Karpas-422 (cell line): ENCODE data around the gene ZNF512. TPM values are rescaled to one million over a fixed set of nuclear protein-coding genes. Genes with fewer than 3 reads are reported as not detected.

Experiments
- DNase-seq: peaks from one replicate; pipeline ENCODE4 v3.0.0-alpha.2; 2015
- H2AFZ ChIP-seq: fragments of 200-600 bp; sonication (generic); 2 replicates; pipeline ENCODE4 v1.6.1; 2014; ENCODE audit warnings: antibody characterized with exemption, low read length, mixed read lengths
- H3K27ac ChIP-seq: fragments of 200-600 bp; sonication (generic); 2 replicates; pipeline ENCODE4 v1.5.1; 2014; ENCODE audit warnings: mild to moderate bottlenecking, low read length, moderate library complexity
- H3K27me3 ChIP-seq: fragments of 200-600 bp; sonication (generic); 2 replicates; pipeline ENCODE4 v1.6.1; 2014; ENCODE audit warnings: low read length, mixed read lengths
- H3K36me3 ChIP-seq: fragments of 200-600 bp; sonication (generic); 2 replicates; pipeline ENCODE4 v1.6.1; 2014; ENCODE audit warnings: low read length, mixed read lengths; ENCODE audit not compliant: insufficient read depth
- H3K4me1 ChIP-seq: fragments of 200-600 bp; sonication (generic); 2 replicates; pipeline ENCODE4 v1.6.1; 2014; ENCODE audit warnings: mild to moderate bottlenecking, low read length, mixed read lengths
- H3K4me2 ChIP-seq: fragments of 200-600 bp; sonication (generic); 2 replicates; pipeline ENCODE4 v1.6.1; 2014; ENCODE audit warnings: low read length, low read depth, mild to moderate bottlenecking; ENCODE audit not compliant: poor library complexity, severe bottlenecking
- H3K4me3 ChIP-seq: fragments of 200-600 bp; sonication (generic); 2 replicates; pipeline ENCODE4 v1.5.1; 2014; ENCODE audit warnings: mild to moderate bottlenecking, antibody characterized with exemption, low read length, mixed read lengths
- H3K79me2 ChIP-seq: fragments of 200-600 bp; sonication (generic); 2 replicates; pipeline ENCODE4 v1.6.1; 2014; ENCODE audit warnings: mild to moderate bottlenecking, low read length, mixed read lengths
- H3K9ac ChIP-seq: fragments of 200-600 bp; sonication (generic); 2 replicates; pipeline ENCODE4 v1.6.0; 2014; ENCODE audit warnings: low read length
- H3K9me2 ChIP-seq: fragments of 200-600 bp; sonication (generic), shearing (Covaris generic); replicated peaks from 2 replicates; pipeline ENCODE4 v1.6.0; 2014; ENCODE audit warnings: mild to moderate bottlenecking, low read length, moderate library complexity; ENCODE audit not compliant: insufficient read depth
- H3K9me3 ChIP-seq: fragments of 300-700, 200-600 bp; sonication (generic); 2 replicates; pipeline ENCODE4 v1.6.1; 2014; ENCODE audit warnings: low read length, mixed read lengths
- H4K20me1 ChIP-seq: fragments of 200-600 bp; sonication (generic); 2 replicates; pipeline ENCODE4 v1.6.1; 2014; ENCODE audit warnings: mild to moderate bottlenecking, antibody characterized with exemption, low read length, low read depth; ENCODE audit not compliant: insufficient read depth
- total RNA-seq: library from RNA; depleted of rRNA; stranded (reverse); fragments of >200 nt; shearing (Covaris generic); gene quantifications from 2 replicates; pipeline ENCODE4 v1.2.3, GENCODE V29; 2014; ENCODE audit warnings: low replicate concordance

Gene ZNF512
- total RNA-seq, 1 experiment from 2014 or later = 43.7 TPM

- DNase-seq = no peak
- H3K4me3 ChIP-seq = no peak overlapping the region
- no peaks in the 10 kb centered on the region for H3K9me3 ChIP-seq
- H4K20me1 ChIP-seq = no peaks in the 10 kb centered on the region
- no peak overlapping the region for H3K27ac ChIP-seq
- H3K4me1 ChIP-seq = no peaks in the 10 kb centered on the region
- H3K27me3 ChIP-seq = 0 out of 2 replicates have a peak, but pooled peaks cover 3% of the 10 kb centered on the region
- no peaks in the 10 kb centered on the region for H3K36me3 ChIP-seq
- no peak overlapping the region for H3K9ac ChIP-seq
- no peak overlapping the region for H2AFZ ChIP-seq
- no peaks in the 10 kb centered on the region for H3K9me2 ChIP-seq
- H3K79me2 ChIP-seq = no peaks in the 10 kb centered on the region
- no peak overlapping the region for H3K4me2 ChIP-seq
Observed at GRCh38 chr2:27572998-27573429, 9.8 kb upstream of the ZNF512 start.

DNA sequence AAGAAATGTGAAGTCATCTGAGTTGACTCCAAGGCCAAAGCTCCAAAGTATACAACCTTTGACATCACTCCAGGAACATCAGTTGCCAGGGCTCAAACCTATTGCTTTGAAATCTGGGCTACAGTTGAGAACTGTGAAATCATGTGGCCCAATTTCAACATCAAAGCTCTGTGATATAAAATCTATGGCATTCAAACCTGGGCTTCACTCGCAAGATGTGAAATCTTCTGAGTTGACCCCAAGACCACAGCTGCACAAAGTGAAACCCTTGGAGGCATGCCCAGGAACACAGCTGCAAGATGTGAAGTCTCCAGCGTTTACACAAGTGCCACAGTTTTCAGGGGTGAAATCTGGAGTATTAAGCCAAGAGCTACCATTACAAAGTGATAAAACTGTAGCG, 9.4 kb upstream of the ZNF512 start:
- Histone ChIP-seq H4K20me1 (no peaks in the 10 kb centered on the region), H2AFZ (no peak overlapping the region), H3K9ac (no peak overlapping the region), H3K9me2 (no peaks in the 10 kb centered on the region), H3K9me3 (no peaks in the 10 kb centered on the region), H3K27me3 (0 out of 2 replicates have a peak, but pooled peaks cover 3% of the 10 kb centered on the region), H3K79me2 (no peaks in the 10 kb centered on the region), H3K36me3 (no peaks in the 10 kb centered on the region), H3K4me1 (no peaks in the 10 kb centered on the region), H3K4me2 (no peak overlapping the region), H3K4me3 (no peak overlapping the region), H3K27ac (no peak overlapping the region)
- no peak for DNase-seq

GRCh38 chr2:27581417-27582128, 1.3 kb upstream of the ZNF512 start:
- DNase-seq = peak; percentile 51
- Histone ChIP-seq H3K79me2 (peaks cover 36% of the 10 kb centered on the region), H3K9ac (no peak overlapping the region), H3K4me3 (no peak overlapping the region), H4K20me1 (no peaks in the 10 kb centered on the region), H3K27ac (no peak overlapping the region), H3K4me2 (no peak overlapping the region), H3K9me2 (no peaks in the 10 kb centered on the region; the same call in 1 of the 2 replicates), H3K9me3 (no peaks in the 10 kb centered on the region), H3K27me3 (0 out of 2 replicates have a peak, but pooled peaks cover 1% of the 10 kb centered on the region), H3K36me3 (peaks cover 7% of the 10 kb centered on the region), H3K4me1 (peaks cover 19% of the 10 kb centered on the region), H2AFZ (no peak overlapping the region)

DNA sequence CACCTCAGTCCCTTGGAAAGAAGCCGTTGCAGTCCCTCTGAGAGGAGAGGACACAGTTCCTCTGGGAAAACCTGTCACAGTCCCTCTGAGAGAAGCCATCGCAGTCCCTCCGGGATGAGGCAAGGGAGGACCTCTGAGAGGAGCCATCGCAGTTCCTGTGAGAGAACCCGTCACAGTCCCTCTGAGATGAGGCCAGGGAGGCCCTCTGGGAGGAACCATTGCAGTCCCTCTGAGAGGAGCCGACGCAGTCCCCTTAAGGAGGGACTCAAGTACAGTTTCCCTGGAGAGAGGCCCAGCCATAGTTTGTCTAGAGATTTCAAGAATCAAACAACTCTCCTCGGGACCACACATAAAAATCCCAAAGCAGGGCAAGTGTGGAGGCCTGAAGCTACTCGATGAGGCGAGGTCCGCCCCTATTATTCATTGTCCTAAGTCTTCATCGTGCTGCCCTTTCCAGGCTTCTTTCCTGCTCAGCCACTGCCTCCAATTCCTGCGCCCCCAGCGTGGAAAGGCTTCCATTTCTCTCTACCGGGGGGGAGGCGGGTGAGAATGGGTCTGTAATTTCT, 630 bp upstream of the ZNF512 start:
- Histone ChIP-seq H2AFZ (peak overlapping the region; percentile 86), H3K79me2 (peaks cover 42% of the 10 kb centered on the region), H3K9me3 (no peaks in the 10 kb centered on the region), H3K9me2 (no peaks in the 10 kb centered on the region; the same call in 1 of the 2 replicates), H3K9ac (peak overlapping the region; percentile 19; the same call in 1 of the 2 replicates), H4K20me1 (no peaks in the 10 kb centered on the region), H3K27ac (no peak overlapping the region), H3K4me2 (peak overlapping the region; percentile 67), H3K4me3 (peak overlapping the region; percentile 86), H3K27me3 (no peaks in the 10 kb centered on the region), H3K4me1 (peaks cover 19% of the 10 kb centered on the region), H3K36me3 (peaks cover 12% of the 10 kb centered on the region)
- DNase-seq = no peak

DNA sequence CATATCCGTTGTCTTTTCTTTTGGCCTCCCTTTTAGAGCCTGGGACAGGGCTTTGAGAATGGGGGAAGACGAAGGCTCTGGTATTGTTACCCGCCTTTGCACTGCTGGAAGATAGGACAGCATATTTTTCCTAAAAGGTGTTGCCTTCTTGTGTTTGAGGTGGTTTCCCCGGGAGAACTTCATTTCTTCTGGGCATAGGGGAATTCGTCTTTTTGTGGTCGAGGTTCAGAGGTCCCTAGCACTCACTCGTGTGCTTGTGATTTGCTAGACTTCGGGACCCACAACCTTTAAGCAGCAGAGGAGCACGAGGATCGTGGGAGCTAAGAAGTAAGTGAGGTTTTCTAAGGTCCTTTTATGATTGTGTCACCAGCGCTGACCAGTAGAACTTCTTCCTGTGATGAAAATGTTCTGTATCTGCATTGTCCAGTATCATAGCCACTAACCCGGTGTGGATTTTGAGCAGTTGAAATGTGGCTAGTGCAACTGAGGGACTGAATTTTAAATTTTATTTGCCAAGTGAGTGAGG, 611 bp downstream of the ZNF512 start:
- peaks cover 54% of the 10 kb centered on the region for H3K79me2 ChIP-seq
- H3K4me3 ChIP-seq = peak overlapping the region; percentile 86
- peaks cover 13% of the 10 kb centered on the region for H3K36me3 ChIP-seq
- H3K27ac ChIP-seq = no peak overlapping the region
- no peaks in the 10 kb centered on the region for H3K27me3 ChIP-seq
- no peaks in the 10 kb centered on the region; the same call in 1 of the 2 replicates for H3K9me2 ChIP-seq
- H3K9me3 ChIP-seq = no peaks in the 10 kb centered on the region
- H3K9ac ChIP-seq = peak overlapping the region; percentile 78
- peak overlapping the region; percentile 67 for H3K4me2 ChIP-seq
- no peak for DNase-seq
- peaks cover 19% of the 10 kb centered on the region for H3K4me1 ChIP-seq
- peak overlapping the region; percentile 35; the same call in 1 of the 2 replicates for H2AFZ ChIP-seq
- no peaks in the 10 kb centered on the region for H4K20me1 ChIP-seq

GRCh38 chr2:27584597-27584996, 1.8 kb downstream of the ZNF512 start:
- Histone ChIP-seq H3K4me3 (peak overlapping the region; percentile 86), H4K20me1 (no peaks in the 10 kb centered on the region), H3K9ac (peak overlapping the region; percentile 78; the same call in 1 of the 2 replicates), H3K36me3 (peaks cover 15% of the 10 kb centered on the region), H3K9me2 (no peaks in the 10 kb centered on the region; the same call in 1 of the 2 replicates), H3K4me1 (peaks cover 19% of the 10 kb centered on the region), H2AFZ (no peak overlapping the region), H3K9me3 (no peaks in the 10 kb centered on the region), H3K27ac (no peak overlapping the region), H3K4me2 (peak overlapping the region; percentile 67), H3K79me2 (peaks cover 66% of the 10 kb centered on the region), H3K27me3 (no peaks in the 10 kb centered on the region)
- DNase-seq = no peak

DNA sequence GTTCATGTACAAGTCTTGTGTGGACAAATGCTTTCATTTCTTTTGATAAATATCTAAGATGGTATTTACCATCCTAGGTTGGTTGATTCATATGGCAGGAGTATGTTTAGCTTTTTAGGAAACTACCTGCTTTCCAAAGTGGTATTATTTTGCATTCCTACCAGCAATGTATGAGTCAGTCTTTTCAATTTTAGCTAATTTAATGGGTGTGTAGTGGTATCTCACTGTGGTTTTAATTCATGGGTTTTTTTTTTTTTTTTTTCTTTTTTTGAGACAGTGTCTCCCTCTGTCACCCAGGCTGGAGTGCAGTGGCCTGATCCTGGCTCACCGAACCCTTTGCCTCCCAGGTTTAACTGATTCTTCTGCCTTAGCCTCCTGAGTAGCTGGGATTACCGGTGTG, 4.2 kb downstream of the ZNF512 start:
- H3K4me1 ChIP-seq = peaks cover 19% of the 10 kb centered on the region
- H3K4me3 ChIP-seq = no peak overlapping the region
- H3K79me2 ChIP-seq = peaks cover 90% of the 10 kb centered on the region
- peaks cover 8% of the 10 kb centered on the region; the same call in 1 of the 2 replicates for H3K9me3 ChIP-seq
- H2AFZ ChIP-seq = no peak overlapping the region
- no peak overlapping the region for H3K27ac ChIP-seq
- no peak for DNase-seq
- no peaks in the 10 kb centered on the region for H3K27me3 ChIP-seq
- no peak overlapping the region for H3K9ac ChIP-seq
- H3K4me2 ChIP-seq = no peak overlapping the region
- no peaks in the 10 kb centered on the region; the same call in 1 of the 2 replicates for H3K9me2 ChIP-seq
- H3K36me3 ChIP-seq = peaks cover 25% of the 10 kb centered on the region
- H4K20me1 ChIP-seq = no peaks in the 10 kb centered on the region

- Histone ChIP-seq H3K9me2 (no peaks in the 10 kb centered on the region), H3K79me2 (peaks cover 99% of the 10 kb centered on the region), H3K4me1 (peaks cover 12% of the 10 kb centered on the region), H3K9me3 (peaks cover 9% of the 10 kb centered on the region), H3K36me3 (peaks cover 25% of the 10 kb centered on the region), H3K4me3 (no peak overlapping the region), H3K27ac (no peak overlapping the region), H3K27me3 (no peaks in the 10 kb centered on the region), H2AFZ (no peak overlapping the region), H4K20me1 (no peaks in the 10 kb centered on the region), H3K9ac (no peak overlapping the region), H3K4me2 (no peak overlapping the region)
- DNase-seq = no peak
Observed at GRCh38 chr2:27588308-27588707, 5.5 kb downstream of the ZNF512 start.
